Activated T-helper 2 cell treated with anti-CD3 and anti-CD28 coated beads, Interferon-gamma antibody, Interleukin-2, Interleukin-4, amounts not matched to agents 10 μg/mL and 5 μg/mL and 100 μg/mL, durations not matched to agents 14 hours and 24 hours and 36 hours (primary cell): ENCODE results near the gene NCAM2. TPM values are rescaled to one million over a fixed set of nuclear protein-coding genes. Genes with fewer than 3 reads are reported as not detected.
"Not testable (repeated sequence)": the region's sequence is repeated elsewhere in the genome, so short reads cannot be mapped to it uniquely, and the experiment has no call there.

Source experiments
- DNase-seq: peaks from one replicate; pipeline ENCODE4 v3.0.0; 2021; ENCODE audit warnings: low spot score
- H3K27ac Mint-ChIP-seq: one replicate; pipeline ENCODE4 v1.8.0; 2021; ENCODE audit warnings: mixed read lengths
- H3K27me3 Mint-ChIP-seq: one replicate; pipeline ENCODE4 v1.8.0; 2021; ENCODE audit warnings: low read depth, mixed read lengths
- H3K36me3 Mint-ChIP-seq: one replicate; pipeline ENCODE4 v1.8.0; 2021; ENCODE audit warnings: low read depth, mixed read lengths
- H3K4me1 Mint-ChIP-seq: one replicate; pipeline ENCODE4 v1.8.0; 2021; ENCODE audit warnings: low read depth, mixed read lengths
- H3K4me3 Mint-ChIP-seq: one replicate; pipeline ENCODE4 v1.8.0; 2021; ENCODE audit warnings: low read depth, mild to moderate bottlenecking, moderate library complexity, mixed read lengths
- H3K9me3 Mint-ChIP-seq: one replicate; pipeline ENCODE4 v1.8.0; 2021; ENCODE audit warnings: mixed read lengths
- intact Hi-C: fragments of 100-400 bp; cut with micrococcal nuclease; formaldehyde crosslinking; loops from one replicate; pipeline ENCODE4 v1.15.1; 2023
- total RNA-seq: library from RNA; stranded (reverse); gene quantifications from 2 replicates; pipeline ENCODE4 v1.2.3, GENCODE V29; 2022

The NCAM2 gene
- total RNA-seq, 1 donor from 2014 or later = not detected

GRCh38 chr21:21137986-21138385 lies 139.8 kb downstream of the NCAM2 start:
- Mint-ChIP-seq H3K36me3 (no peaks in the 10 kb centered on the region), H3K4me1 (no peaks in the 10 kb centered on the region), H3K4me3 (no peak overlapping the region), H3K9me3 (no peaks in the 10 kb centered on the region), H3K27ac (no peak overlapping the region), H3K27me3 (no peaks in the 10 kb centered on the region)
- DNase-seq = no peak
- intact Hi-C loops = no loop called here

- intact Hi-C loops = no loop called here
- no peak overlapping the region for H3K27ac Mint-ChIP-seq
- DNase-seq = no peak
These were observed 148.6 kb downstream of the NCAM2 start for GRCh38 chr21:21146587-21147373.

DNA sequence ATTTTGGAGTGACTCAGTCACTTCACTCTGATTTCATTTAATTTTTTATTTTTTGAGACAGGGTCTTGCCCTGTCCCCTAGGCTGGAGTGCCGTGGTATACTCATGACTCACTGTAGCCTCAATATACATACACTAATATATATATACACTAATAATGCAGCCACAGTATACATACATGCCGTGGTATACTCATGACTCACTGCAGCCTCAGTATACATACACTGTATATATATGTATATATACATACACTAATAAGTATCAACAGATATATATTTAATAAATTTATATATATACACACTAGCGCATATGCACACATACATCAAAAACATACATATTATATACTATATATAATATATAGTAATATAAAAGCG lies 149.2 kb downstream of the NCAM2 start:
- Mint-ChIP-seq H3K4me1 (no peaks in the 10 kb centered on the region), H3K36me3 (no peaks in the 10 kb centered on the region), H3K4me3 (no peak overlapping the region), H3K9me3 (no peaks in the 10 kb centered on the region), H3K27ac (no peak overlapping the region), H3K27me3 (no peaks in the 10 kb centered on the region)
- no peak for DNase-seq
- intact Hi-C loops = no loop called here

More at GRCh38 chr21:21146587-21147373, 148.6 kb downstream of the NCAM2 start:
- Mint-ChIP-seq H3K36me3 (no peaks in the 10 kb centered on the region), H3K9me3 (no peaks in the 10 kb centered on the region), H3K4me1 (no peaks in the 10 kb centered on the region), H3K27me3 (no peaks in the 10 kb centered on the region), H3K4me3 (no peak overlapping the region)

- intact Hi-C loops = no loop called here
- no peak for DNase-seq
- no peak overlapping the region for H3K27ac Mint-ChIP-seq
- no peak overlapping the region for H3K4me3 Mint-ChIP-seq
- no peaks in the 10 kb centered on the region for H3K36me3 Mint-ChIP-seq
- H3K9me3 Mint-ChIP-seq = no peaks in the 10 kb centered on the region
- no peaks in the 10 kb centered on the region for H3K4me1 Mint-ChIP-seq
- no peaks in the 10 kb centered on the region for H3K27me3 Mint-ChIP-seq
These were observed 149.8 kb downstream of the NCAM2 start for GRCh38 chr21:21148009-21148408.

DNA sequence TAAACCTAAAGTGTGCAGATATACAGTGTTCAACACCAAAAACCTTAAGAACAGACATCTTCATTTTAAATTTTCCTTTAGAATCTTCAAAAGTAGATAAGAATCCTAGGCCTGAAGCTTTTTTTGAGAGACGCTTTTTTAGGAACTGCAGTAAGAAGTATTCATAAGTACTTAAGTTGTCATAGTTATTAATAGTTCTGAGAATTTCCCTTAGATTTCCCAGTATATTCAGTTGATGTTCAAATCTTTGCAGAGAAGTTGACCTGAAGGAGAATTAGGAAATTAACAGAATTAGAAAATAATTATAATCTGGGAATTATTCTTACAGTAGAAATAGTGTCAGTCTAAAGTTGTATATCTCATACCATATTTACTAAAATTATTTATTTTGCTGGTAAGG lies 150.3 kb downstream of the NCAM2 start:
- Mint-ChIP-seq H3K27ac (no peak overlapping the region), H3K4me3 (no peak overlapping the region), H3K36me3 (no peaks in the 10 kb centered on the region), H3K9me3 (no peaks in the 10 kb centered on the region), H3K4me1 (no peaks in the 10 kb centered on the region), H3K27me3 (no peaks in the 10 kb centered on the region)
- no peak for DNase-seq
- intact Hi-C loops = no loop called here

DNA sequence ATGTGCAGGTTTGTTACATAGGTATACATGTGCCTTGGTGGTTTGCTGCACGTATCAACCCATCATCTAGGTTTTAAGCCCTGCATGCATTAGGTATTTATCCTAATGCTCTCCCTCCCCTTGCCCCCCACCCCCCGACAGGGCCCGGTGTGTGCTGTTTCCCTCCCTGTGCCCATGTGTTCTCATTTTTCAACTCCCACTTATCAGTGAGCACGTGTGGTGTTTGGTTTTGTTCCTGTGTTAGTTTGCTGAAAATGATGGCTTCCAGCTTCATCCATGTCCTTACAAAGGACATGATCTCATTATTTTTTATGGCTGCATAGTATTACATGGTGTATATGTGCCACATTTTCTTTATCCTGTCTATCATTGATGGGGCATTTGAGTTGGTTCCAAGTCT lies 151.2 kb downstream of the NCAM2 start:
- H3K4me3 Mint-ChIP-seq, H3K4me1 Mint-ChIP-seq, intact Hi-C loops, H3K36me3 Mint-ChIP-seq, DNase-seq, H3K9me3 Mint-ChIP-seq, H3K27ac Mint-ChIP-seq, H3K27me3 Mint-ChIP-seq: not testable (repeated sequence)

- no peaks in the 10 kb centered on the region for H3K4me1 Mint-ChIP-seq
- no peaks in the 10 kb centered on the region for H3K36me3 Mint-ChIP-seq
- no peaks in the 10 kb centered on the region for H3K27me3 Mint-ChIP-seq
- H3K9me3 Mint-ChIP-seq = no peaks in the 10 kb centered on the region
- H3K4me3 Mint-ChIP-seq = no peak overlapping the region
- H3K27ac Mint-ChIP-seq = no peak overlapping the region
- no peak for DNase-seq
- intact Hi-C loops = no loop called here
These were observed 153.0 kb downstream of the NCAM2 start for GRCh38 chr21:21151231-21151630.

GRCh38 chr21:21156397-21156796 lies 158.2 kb downstream of the NCAM2 start:
- Mint-ChIP-seq H3K27me3 (no peaks in the 10 kb centered on the region), H3K27ac (no peak overlapping the region), H3K4me3 (no peak overlapping the region), H3K9me3 (no peaks in the 10 kb centered on the region), H3K4me1 (no peaks in the 10 kb centered on the region), H3K36me3 (no peaks in the 10 kb centered on the region)
- DNase-seq = no peak
- intact Hi-C loops = no loop called here

GRCh38 chr21:21156957-21157356 lies 158.7 kb downstream of the NCAM2 start:
- Mint-ChIP-seq H3K4me1 (no peaks in the 10 kb centered on the region), H3K9me3 (no peaks in the 10 kb centered on the region), H3K27ac (no peak overlapping the region), H3K36me3 (no peaks in the 10 kb centered on the region), H3K4me3 (no peak overlapping the region), H3K27me3 (no peaks in the 10 kb centered on the region)
- intact Hi-C loops = no loop called here
- DNase-seq = no peak

DNA sequence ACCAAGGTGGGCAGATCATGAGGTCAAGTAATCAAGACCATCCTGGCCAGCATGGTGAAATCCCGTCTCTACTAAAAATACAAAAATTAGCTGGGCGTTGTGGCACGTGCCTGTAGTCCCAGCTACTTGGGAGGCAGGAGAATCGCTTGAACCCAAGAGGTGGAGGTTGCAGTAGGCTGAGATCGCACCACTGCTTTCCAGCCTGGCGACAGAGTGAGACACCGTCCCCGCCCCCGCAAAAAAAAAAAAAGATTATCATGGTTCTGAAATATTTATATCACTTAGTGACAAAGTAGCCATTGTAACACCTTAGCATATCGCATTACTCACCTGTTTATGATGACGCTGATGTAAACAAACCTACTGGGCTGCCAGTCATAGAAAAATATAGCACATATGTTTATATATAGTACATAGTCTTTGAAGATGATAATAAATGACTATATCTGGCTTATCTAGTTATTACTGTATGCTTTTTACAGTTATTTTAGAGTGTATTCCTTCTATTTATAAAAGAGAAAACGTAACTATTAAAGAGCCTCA lies 160.2 kb downstream of the NCAM2 start:
- Mint-ChIP-seq H3K27ac (no peak overlapping the region), H3K27me3 (no peaks in the 10 kb centered on the region), H3K36me3 (no peaks in the 10 kb centered on the region), H3K4me3 (no peak overlapping the region), H3K4me1 (no peaks in the 10 kb centered on the region), H3K9me3 (no peaks in the 10 kb centered on the region)
- DNase-seq = no peak
- intact Hi-C loops = no loop called here

GRCh38 chr21:21159253-21159899 lies 161.2 kb downstream of the NCAM2 start:
- H3K4me1 Mint-ChIP-seq = no peaks in the 10 kb centered on the region
- H3K9me3 Mint-ChIP-seq = no peaks in the 10 kb centered on the region
- intact Hi-C loops = no loop called here
- no peaks in the 10 kb centered on the region for H3K27me3 Mint-ChIP-seq
- H3K4me3 Mint-ChIP-seq = no peak overlapping the region
- no peak for DNase-seq
- no peaks in the 10 kb centered on the region for H3K36me3 Mint-ChIP-seq
- no peak overlapping the region for H3K27ac Mint-ChIP-seq

DNA sequence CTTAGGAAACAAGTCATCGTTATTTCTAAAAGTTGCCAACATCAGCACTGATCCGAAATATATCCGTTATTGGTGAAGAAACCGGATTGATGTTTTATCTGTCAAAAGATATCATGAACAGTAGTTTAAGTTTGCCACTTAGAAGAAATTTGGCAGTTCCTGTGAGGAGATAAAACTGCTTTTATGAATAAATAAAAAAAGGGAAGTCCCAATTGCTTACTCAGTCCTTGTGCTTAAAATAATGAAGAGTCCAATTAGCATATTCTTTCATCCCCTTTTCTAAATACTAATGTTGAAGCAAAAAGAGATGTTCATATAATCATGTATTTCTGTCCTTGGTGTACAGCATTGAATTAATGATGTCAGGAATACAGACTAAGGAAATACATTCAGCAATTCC lies 164.6 kb downstream of the NCAM2 start:
- Mint-ChIP-seq H3K4me3 (no peak overlapping the region), H3K27me3 (peaks cover 2% of the 10 kb centered on the region), H3K27ac (no peak overlapping the region), H3K9me3 (peaks cover 3% of the 10 kb centered on the region), H3K36me3 (no peaks in the 10 kb centered on the region), H3K4me1 (no peaks in the 10 kb centered on the region)
- no peak for DNase-seq
- intact Hi-C loops = loop anchor here (5.0 to 10.0 kb wide), 2 partner anchors 210 to 1632 kb away; no protein-coding TSS in a partner anchor

GRCh38 chr21:21163904-21164303 lies 165.7 kb downstream of the NCAM2 start:
- intact Hi-C loops = loop anchor here (5.0 to 10.0 kb wide), 2 partner anchors 208 to 1631 kb away; no protein-coding TSS in a partner anchor
- peak; percentile 11 for DNase-seq
- Mint-ChIP-seq H3K27ac (no peak overlapping the region), H3K4me1 (no peaks in the 10 kb centered on the region), H3K9me3 (peaks cover 3% of the 10 kb centered on the region), H3K27me3 (peaks cover 2% of the 10 kb centered on the region), H3K4me3 (no peak overlapping the region), H3K36me3 (no peaks in the 10 kb centered on the region)
